ENCODE measurements around the gene NCF2. TPM values are rescaled to one million over a fixed set of nuclear protein-coding genes. Genes with fewer than 3 reads are reported as not detected.

Gene NCF2, protein sequence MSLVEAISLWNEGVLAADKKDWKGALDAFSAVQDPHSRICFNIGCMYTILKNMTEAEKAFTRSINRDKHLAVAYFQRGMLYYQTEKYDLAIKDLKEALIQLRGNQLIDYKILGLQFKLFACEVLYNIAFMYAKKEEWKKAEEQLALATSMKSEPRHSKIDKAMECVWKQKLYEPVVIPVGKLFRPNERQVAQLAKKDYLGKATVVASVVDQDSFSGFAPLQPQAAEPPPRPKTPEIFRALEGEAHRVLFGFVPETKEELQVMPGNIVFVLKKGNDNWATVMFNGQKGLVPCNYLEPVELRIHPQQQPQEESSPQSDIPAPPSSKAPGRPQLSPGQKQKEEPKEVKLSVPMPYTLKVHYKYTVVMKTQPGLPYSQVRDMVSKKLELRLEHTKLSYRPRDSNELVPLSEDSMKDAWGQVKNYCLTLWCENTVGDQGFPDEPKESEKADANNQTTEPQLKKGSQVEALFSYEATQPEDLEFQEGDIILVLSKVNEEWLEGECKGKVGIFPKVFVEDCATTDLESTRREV
- total RNA-seq, result 10 to 100 TPM in 2 of 3 donors, 1 to 10 TPM in 1; 4.6 to 45.0 (median 13.0) TPM

DNA sequence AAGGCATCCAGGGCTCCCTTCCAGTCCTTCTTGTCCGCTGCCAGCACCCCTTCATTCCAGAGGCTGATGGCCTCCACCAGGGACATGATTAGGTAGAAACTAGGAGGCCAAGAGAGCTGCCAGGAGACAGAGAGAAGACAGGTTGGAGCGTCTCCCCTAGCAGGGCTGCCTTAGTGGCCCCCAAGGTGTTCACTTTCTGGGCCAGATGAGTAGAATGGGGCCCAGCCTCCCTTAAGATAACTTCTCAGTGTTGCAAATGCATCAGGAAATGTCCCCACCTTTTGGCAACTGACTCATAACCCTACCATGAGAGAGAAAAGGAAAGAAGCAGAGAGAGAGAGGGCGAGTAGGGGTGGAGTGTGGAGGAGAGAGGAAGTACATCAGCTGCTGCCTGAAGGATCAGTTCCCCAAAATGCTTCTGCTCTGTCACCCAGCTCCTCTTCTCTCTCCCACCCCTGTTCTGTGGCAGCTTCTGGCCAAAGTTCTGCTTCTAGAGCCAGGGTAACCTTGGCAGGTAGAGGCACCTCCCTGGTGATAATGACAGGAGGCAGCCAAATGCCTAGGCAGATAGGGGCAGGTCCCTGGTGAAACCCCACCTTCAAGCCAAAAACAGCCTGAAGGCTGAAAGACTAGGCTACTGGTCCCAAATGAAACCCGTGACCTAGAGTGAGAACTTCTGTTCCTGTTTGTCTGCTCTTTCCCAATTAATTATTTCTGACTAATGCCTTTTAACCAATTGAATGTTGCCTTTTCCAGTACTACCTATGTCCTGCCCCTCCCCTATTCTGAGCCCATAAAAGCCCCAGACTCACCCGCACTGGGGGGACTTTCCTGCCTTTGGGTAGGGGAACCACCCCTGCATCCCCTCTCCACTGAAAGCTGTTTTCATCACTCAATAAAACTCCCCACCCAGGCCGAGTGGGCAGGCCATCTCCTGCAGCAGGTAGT, at the start of gene NCF2:
NCF2 (minus strand) TSS at position 216 of the 948 bp plus-strand sequence; CDS start at position 86, 130 bp downstream.
- Histone ChIP-seq H3K27me3 (no peaks in the 10 kb centered on the region), H3K9me3 (no peaks in the 10 kb centered on the region), H3K4me3 (peak within 1 kb of the TSS in 2 of 3 donors; percentile 11 to 24), H3K27ac (no peak within 1 kb of the TSS), H3K36me3 (no peaks in the 10 kb centered on the region), H3K4me1 (no peaks in the 10 kb centered on the region)
- intact Hi-C loops (cut with DNase I; ENCODE audit: low total_unique reads), result no loop called here
- TF ChIP-seq POLR2AphosphoS5 (IDR thresholded peaks at IDR 0.05) (no peak), POLR2A (IDR thresholded peaks at IDR 0.05) (no peak)
- TF ChIP-seq, protein P1, sequence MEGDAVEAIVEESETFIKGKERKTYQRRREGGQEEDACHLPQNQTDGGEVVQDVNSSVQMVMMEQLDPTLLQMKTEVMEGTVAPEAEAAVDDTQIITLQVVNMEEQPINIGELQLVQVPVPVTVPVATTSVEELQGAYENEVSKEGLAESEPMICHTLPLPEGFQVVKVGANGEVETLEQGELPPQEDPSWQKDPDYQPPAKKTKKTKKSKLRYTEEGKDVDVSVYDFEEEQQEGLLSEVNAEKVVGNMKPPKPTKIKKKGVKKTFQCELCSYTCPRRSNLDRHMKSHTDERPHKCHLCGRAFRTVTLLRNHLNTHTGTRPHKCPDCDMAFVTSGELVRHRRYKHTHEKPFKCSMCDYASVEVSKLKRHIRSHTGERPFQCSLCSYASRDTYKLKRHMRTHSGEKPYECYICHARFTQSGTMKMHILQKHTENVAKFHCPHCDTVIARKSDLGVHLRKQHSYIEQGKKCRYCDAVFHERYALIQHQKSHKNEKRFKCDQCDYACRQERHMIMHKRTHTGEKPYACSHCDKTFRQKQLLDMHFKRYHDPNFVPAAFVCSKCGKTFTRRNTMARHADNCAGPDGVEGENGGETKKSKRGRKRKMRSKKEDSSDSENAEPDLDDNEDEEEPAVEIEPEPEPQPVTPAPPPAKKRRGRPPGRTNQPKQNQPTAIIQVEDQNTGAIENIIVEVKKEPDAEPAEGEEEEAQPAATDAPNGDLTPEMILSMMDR (IDR thresholded peaks at IDR 0.05), result no peak
- DNase-seq (ENCODE audit: low spot score in 2 of 2), result no peak

DNA sequence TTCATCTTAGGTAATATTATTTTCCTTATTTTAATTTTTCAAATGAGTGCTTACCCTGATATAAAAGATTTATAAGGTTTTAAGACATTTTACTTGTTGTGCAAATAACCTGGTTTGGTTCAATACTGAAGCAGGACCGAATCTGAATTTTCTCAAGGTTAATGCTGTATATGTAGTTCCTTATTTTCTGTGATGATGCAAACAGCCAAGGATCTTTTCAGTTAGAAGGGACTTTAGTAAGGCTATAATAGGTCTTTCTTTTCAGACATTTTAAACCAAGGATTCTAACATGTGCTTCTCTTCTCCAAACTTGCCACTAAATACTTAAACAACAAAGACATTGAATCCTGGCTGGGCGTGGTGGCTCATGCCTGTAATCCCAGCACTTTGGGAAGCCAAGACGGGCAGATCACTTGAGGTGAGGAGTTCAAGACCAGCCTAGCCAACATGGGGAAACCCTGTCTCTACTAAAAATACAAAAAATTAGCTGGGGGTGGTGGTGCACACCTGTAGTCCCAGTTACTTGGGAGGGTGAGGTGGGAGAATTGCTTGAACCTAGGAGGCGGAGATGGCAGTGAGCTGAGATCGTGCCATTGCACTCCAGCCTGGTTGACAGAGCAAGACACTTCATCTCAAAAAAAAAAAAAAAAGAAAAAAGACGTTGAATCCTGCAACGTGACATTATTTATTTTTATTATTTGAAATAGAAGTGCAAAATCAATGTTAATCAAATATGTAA, 48.6 kb upstream of the NCF2 start:
- no peaks in the 10 kb centered on the region for H3K9me3 ChIP-seq
- peaks cover 0 to 3% of the 10 kb centered on the region in 2 donors for H3K4me1 ChIP-seq
- no peak overlapping the region for H3K27ac ChIP-seq
- H3K27me3 ChIP-seq, result no peaks in the 10 kb centered on the region
- no peaks in the 10 kb centered on the region for H3K36me3 ChIP-seq
- no peak overlapping the region for H3K4me3 ChIP-seq
- TF ChIP-seq POLR2AphosphoS5 (IDR thresholded peaks at IDR 0.05) (no peak), POLR2A (IDR thresholded peaks at IDR 0.05) (no peak)
- TF ChIP-seq, protein P1 (IDR thresholded peaks at IDR 0.05), result no peak
- intact Hi-C loops (cut with DNase I; ENCODE audit: low total_unique reads), result no loop called here
- DNase-seq (ENCODE audit: low spot score in 2 of 2), result no peak

DNA sequence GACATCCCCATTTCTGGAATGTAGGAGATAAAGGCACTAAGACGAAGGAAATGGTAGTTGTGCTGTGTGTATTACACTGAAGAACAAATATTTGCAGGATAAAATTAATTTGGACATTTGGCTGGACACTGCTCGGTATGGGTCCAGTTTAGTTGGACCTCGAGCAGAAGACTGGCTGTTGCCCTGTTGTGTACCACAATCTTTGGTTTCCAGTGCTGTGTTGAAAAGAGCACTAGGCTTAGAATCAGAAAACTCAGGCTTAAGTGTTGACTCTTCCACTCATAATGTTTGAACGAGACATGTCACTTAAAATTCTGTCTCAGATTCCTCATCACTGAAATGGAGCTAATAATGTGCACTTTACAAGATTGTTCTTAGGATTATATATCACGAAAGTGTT, 46.5 kb upstream of the NCF2 start:
- no peaks in the 10 kb centered on the region for H3K27me3 ChIP-seq
- TF ChIP-seq, protein P1 (IDR thresholded peaks at IDR 0.05), result no peak
- TF ChIP-seq POLR2A (IDR thresholded peaks at IDR 0.05) (no peak), POLR2AphosphoS5 (IDR thresholded peaks at IDR 0.05) (no peak)
- no peak overlapping the region for H3K27ac ChIP-seq
- H3K4me3 ChIP-seq, result peak overlapping the region in 2 of 3 donors; percentile 90 to 91
- intact Hi-C loops (cut with DNase I; ENCODE audit: low total_unique reads), result no loop called here
- peaks cover 0 to 3% of the 10 kb centered on the region in 2 donors for H3K4me1 ChIP-seq
- H3K9me3 ChIP-seq, result no peaks in the 10 kb centered on the region
- peaks cover 5% of the 10 kb centered on the region for H3K36me3 ChIP-seq
- DNase-seq (ENCODE audit: low spot score in 2 of 2), result no peak

DNA sequence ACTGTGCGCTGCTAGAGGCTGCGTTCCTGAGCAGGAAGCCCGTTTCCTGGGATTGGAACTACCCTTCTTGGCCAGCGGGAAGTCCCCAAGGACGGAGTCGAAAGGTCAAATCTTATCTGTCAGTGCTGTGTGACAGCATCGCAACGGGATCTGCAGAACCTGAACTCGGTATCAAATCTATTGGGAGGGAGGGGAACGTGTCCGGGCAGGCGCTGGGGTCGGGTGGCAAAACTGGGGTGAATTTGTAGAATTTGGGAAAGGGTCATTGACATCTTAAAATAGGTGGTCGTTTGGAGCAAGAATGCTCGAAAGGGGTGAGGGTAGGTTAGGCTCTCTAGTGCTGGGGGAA, 46.0 kb upstream of the NCF2 start:
- Histone ChIP-seq H3K27ac (peak overlapping the region; percentile 94 to 97), H3K9me3 (no peaks in the 10 kb centered on the region), H3K36me3 (peaks cover 5% of the 10 kb centered on the region), H3K27me3 (no peaks in the 10 kb centered on the region), H3K4me3 (peak overlapping the region; percentile 90 to 92 (median 91)), H3K4me1 (peaks cover 0 to 3% of the 10 kb centered on the region in 2 donors)
- intact Hi-C loops (cut with DNase I; ENCODE audit: low total_unique reads), result no loop called here
- TF ChIP-seq POLR2AphosphoS5 (IDR thresholded peaks at IDR 0.05), result no peak
- TF ChIP-seq, protein P1 (IDR thresholded peaks at IDR 0.05), result no peak
- TF ChIP-seq POLR2A (IDR thresholded peaks at IDR 0.05), result no peak
- DNase-seq (ENCODE audit: low spot score in 2 of 2), result no peak
